Activated effector memory CD4-positive, alpha-beta T cell treated with anti-CD3 and anti-CD28 coated beads, Interleukin-2, amount 50 U/mL, for 16 hours (primary cell): Measurements from ENCODE around the gene NAA50.

Source experiments
- DNase-seq: peaks from one replicate; pipeline ENCODE4 v3.0.0-alpha.2; 2020

The NAA50 gene

DNA sequence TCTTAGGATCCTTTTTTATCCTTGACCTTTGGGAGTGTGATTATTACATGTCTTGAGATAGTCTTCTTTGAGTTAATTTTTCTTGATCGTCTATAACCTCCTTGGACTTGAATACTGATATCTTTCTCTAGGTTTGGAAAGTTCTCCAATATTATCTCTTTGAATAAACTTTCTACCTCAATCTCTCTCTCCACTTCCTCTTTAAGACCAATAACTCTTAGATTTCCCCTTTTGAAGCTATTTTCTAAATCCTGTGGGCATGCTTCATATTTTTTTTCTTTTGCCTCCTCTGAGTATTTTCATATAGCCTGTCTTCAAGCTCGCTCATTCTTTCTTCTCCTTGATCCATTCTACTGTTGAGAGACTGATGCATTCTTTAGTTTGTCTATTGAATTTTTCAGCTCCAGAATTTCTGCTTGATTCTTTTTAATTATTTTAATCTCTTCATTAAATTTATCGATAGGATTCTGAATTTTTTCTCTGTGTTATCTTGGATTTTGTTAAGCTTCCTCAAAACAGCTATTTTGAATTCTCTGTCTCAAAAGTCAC, 61.7 kb downstream of the NAA50 start:
- DNase-seq = no peak

DNA sequence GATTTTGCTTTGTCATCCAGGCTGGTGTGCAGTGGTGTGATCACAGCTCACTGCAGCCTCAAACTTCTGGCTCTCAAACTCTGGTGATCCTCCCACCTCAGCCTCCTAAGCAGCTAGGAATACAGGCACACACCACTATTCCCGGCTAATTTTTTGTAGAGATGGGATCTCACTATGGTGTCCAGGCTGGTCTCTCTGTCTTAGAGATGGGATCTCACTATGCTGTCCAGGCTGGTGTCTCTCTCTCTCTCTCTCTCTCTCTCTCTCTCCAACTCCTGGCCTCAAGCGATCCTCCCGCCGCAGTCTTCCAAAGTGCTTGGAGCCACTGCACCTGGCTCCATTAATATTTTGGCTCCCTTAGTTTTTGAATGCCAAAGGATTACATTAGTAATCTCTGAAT, 67.3 kb downstream of the NAA50 start:
- DNase-seq = no peak

DNA sequence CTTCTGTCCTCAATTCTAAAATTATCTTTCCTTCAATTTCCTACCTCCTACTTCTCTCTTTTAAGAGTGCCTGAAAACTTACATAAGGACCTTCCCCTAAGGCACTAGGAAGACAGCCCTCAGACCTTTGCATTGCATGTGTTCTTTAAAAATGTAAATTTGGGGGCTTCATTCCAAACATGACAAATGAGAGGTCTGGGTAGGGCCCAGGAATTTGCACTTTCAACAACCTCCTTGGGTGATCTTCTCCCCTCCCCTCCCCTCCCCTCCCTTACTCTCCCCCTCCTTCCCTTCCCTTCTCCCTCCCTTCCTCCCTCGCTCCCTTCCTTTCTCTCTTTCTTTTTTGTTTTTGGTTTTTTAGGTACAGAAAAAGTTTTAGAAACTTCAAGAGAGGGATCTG, 68.3 kb downstream of the NAA50 start:
- DNase-seq = no peak

DNA sequence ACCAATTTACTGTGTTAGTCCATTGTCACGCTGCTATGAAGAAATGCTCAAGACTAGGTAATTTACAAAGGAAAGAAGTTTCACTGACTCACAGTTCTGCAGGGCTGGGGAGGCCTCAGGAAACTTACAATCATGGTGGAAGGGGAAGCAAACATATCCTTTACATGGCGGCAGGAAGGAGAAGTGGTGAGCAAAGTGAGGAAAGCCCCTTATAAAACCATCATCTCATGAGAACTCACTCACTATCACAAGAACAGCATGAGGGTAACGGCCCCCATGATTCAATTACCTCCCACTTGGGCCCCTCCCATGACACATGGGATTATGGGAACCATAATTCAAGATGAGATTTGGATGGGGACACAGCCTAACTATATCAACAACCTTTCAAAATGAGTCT, 69.8 kb downstream of the NAA50 start:
- no peak for DNase-seq

DNA sequence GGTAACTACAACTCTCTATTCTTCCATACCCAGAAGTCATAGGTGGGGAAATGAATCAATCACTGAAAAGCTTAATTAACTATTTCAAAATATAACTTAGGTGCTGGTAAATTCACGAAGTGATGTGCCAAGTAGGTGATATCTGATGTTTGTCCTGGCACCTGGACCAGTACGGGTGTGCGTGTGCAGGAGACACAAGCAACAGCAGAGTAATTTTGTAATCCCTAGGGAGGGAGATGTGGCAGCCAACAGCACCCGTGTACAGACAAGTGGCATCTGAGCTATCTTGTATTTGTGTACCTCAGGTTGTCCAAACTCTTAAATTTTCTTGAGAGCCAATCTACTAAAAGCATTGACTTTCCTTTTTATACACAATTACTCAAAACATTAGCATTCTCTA, 72.5 kb downstream of the NAA50 start:
- DNase-seq = no peak

DNA sequence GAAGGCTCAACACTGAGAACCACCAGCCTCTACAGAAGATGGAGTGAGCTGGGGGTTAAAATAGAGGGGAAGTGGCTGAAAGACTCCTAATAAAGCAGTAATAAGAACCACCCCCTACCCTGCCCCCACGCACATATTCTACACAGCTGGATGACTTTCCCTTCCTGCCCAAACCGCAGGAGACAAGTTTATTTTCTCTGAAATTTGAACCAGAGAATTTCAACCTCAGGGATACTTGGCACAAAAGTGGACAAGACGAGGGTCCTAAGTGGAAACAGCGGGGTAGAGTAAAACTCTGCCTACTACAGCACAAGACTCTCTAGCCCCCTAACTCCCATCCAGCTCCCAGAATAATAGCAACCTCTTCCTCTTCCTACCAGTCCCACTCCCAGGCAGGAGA, 78.0 kb downstream of the NAA50 start:
- DNase-seq = no peak
